GM12892 (cell line): Measurements from ENCODE around the gene IHH.

Experiments
- POLR2A ChIP-seq: IDR thresholded peaks from 2 replicates; pipeline ENCODE4 v1.6.1; 2011; ENCODE audit warnings: low read depth, low read length, control low read depth
- POLR2AphosphoS5 ChIP-seq: IDR thresholded peaks from 2 replicates; pipeline ENCODE4 v1.6.1; 2011; ENCODE audit warnings: low read depth, low read length, control low read depth
- TAF1 ChIP-seq: IDR thresholded peaks from 2 replicates; pipeline ENCODE4 v1.6.1; 2011; ENCODE audit warnings: low read depth, mild to moderate bottlenecking, control low read depth, low read length, borderline replicate concordance

DNA sequence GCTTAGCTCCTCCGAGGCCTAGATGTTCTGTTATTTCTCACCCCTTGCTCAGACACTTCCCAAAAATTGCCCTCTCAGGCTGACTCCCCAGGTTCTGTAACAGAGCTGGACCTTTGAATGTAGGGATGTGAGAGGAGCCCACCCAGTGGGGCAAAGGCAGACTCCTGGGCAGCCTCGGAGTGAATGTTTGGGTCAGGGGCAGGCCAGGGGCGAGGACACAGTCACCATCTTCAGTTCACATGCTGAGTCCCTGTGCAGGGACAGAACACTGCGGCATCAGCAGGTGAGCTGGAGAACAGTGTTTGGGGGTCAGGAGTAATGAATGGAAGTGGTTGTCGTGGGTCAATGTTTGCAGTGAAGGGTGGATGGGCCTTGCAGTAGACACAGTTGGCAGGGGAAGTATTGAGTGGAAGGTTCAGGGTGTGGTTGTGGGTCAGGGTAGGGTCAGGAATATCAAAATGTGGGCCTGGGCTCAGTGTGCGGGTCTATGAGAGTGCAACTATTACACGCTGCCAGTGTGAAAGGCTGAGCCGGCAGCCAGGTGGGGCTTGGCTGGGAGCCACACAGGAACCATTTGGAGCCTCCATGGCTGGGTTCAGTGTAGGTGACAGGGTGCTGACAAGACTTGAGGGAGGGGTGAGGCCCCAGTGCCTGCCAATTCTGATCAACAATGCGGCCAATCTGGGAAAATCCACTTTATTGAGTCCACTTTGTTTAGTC is 4.4 kb downstream of the IHH start:
- TF ChIP-seq POLR2A, result no peak
- no peak for TF ChIP-seq POLR2AphosphoS5
- no peak for TF ChIP-seq TAF1
